Skin of body (tissue), 2 donors: ENCODE data around the gene GJC3. TPM values are rescaled to one million over a fixed set of nuclear protein-coding genes. Genes with fewer than 3 reads are reported as not detected.

ENCODE experiments used
- small RNA-seq: library from RNA; depleted of rRNA; stranded (forward); fragments of <200 nt; gene quantifications from one replicate; pipeline ENCODE3, GENCODE V24; 2014; ENCODE audit warnings: low replicate concordance
- total RNA-seq: library from RNA; depleted of rRNA; stranded (reverse); fragments of >200 nt; gene quantifications from one replicate; pipeline ENCODE4 v1.2.3, GENCODE V29; 2014

GJC3 gene
- total RNA-seq, 1 donor from 2014 or later, result 0.49 TPM

Small RNA genes within 50 kb of the gene (small RNA-seq; reads per million reads assigned to genes)
- gene RF00019 (not detected), gene RF00561 (not detected)

Other genes with a start within 250 kb of the GJC3 start
- gene CYP3A5, start 249.6 kb downstream of the GJC3 start, total RNA-seq, result 24.9 TPM
- gene CYP3A7, start 194.4 kb downstream of the GJC3 start, total RNA-seq, result 0.39 TPM
- gene CYP3A4, start 145.4 kb downstream of the GJC3 start, total RNA-seq, result 2.6 TPM
- not detected for gene CYP3A43, start 101.6 kb downstream of the GJC3 start, total RNA-seq
- gene OR2AE1, start 52.6 kb downstream of the GJC3 start, total RNA-seq, result not detected
- gene TRIM4, start 10.1 kb downstream of the GJC3 start, total RNA-seq, result 19.1 TPM
- gene AZGP1, start 46.4 kb upstream of the GJC3 start, total RNA-seq, result 39.4 TPM
- 38.1 TPM for gene ZKSCAN1, start 86.0 kb upstream of the GJC3 start, total RNA-seq
- 8.4 TPM for gene ZSCAN21, start 120.2 kb upstream of the GJC3 start, total RNA-seq
- gene ZNF3, start 152.1 kb upstream of the GJC3 start, total RNA-seq, result 24.8 TPM
- gene COPS6, start 159.3 kb upstream of the GJC3 start, total RNA-seq, result 46.1 TPM
- gene MCM7, start 171.8 kb upstream of the GJC3 start, total RNA-seq, result 47.5 TPM
- 12.8 TPM for gene AP4M1, start 172.0 kb upstream of the GJC3 start, total RNA-seq
- gene TAF6, start 189.7 kb upstream of the GJC3 start, total RNA-seq, result 16.3 TPM
- gene CNPY4, start 190.0 kb upstream of the GJC3 start, total RNA-seq, result 23.4 TPM
- 1.1 TPM for gene MBLAC1, start 197.3 kb upstream of the GJC3 start, total RNA-seq
- 73.6 TPM for gene LAMTOR4, start 219.3 kb upstream of the GJC3 start, total RNA-seq
- gene TRAPPC14, start 229.1 kb upstream of the GJC3 start, total RNA-seq, result 5.3 TPM
- gene GAL3ST4, start 239.0 kb upstream of the GJC3 start, total RNA-seq, result 3.4 TPM
- 3.9 TPM for gene GPC2, start 247.8 kb upstream of the GJC3 start, total RNA-seq
- 0.89 TPM for gene STAG3, start 248.3 kb upstream of the GJC3 start, total RNA-seq